GM19463 (cell line): ENCODE measurements around the gene SMIM41.
"Not testable (repeated sequence)": the region's sequence is repeated elsewhere in the genome, so short reads cannot be mapped to it uniquely, and the experiment has no call there.

Experiments used
- ATAC-seq: cut with Tn5 transposase; IDR thresholded peaks from one replicate; pipeline ENCODE4 v1.9.1; 2021; ENCODE audit warnings: mild to moderate bottlenecking, moderate library complexity; ENCODE audit not compliant: unreplicated experiment

SMIM41 gene

GRCh38 chr12:52083638-52083996, 4.1 kb downstream of the SMIM41 start:
- ATAC-seq: no peak

- no peak for ATAC-seq
These were observed 5.2 kb downstream of the SMIM41 start for GRCh38 chr12:52084491-52085231.

- ATAC-seq: no peak
These were observed 6.2 kb downstream of the SMIM41 start for GRCh38 chr12:52085682-52086180.

GRCh38 chr12:52086366-52086765, 6.9 kb downstream of the SMIM41 start:
- no peak for ATAC-seq

GRCh38 chr12:52086944-52087835, 7.7 kb downstream of the SMIM41 start:
- no peak for ATAC-seq

GRCh38 chr12:52087961-52088820, 8.7 kb downstream of the SMIM41 start:
- ATAC-seq: peak; percentile 97

DNA sequence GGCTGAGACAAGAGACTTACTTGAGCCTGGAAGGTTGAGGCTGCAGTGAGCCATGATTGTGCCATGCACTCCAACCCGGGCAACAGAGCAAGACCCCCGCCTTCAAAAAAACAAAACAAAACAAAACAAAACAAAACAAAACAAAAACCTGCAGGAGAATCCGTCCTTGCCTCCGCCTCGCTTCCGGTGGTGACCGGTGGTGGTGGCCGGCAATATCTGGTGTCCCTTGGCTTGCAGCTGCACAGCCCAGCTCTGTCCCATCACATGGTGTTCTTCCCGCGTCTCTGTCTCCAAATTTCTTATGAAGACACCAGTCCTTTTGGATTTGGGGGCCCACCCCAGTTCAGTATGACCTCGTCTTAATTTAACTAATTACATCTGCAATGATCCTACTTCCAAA, 10.0 kb downstream of the SMIM41 start:
- no peak for ATAC-seq

DNA sequence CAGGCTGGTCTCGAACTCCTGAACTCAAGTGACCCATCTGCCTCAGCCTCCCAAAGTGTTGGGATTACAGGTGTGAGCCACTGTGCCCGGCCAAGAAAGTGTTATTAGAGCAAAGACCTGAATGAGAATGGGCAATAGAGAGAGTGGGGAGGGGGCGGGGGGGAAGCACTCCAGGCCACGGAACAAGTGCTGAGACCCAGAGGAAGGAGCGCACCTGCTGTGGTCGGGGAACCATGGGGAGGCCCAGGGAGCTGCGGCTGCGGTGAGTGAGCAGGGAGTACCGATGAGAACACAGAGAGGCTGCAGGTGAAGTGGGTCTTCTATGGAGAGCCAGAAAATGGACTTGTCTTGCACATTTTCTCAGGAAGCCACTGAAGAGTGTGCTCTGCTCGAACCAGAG, 10.8 kb downstream of the SMIM41 start:
- no peak for ATAC-seq

DNA sequence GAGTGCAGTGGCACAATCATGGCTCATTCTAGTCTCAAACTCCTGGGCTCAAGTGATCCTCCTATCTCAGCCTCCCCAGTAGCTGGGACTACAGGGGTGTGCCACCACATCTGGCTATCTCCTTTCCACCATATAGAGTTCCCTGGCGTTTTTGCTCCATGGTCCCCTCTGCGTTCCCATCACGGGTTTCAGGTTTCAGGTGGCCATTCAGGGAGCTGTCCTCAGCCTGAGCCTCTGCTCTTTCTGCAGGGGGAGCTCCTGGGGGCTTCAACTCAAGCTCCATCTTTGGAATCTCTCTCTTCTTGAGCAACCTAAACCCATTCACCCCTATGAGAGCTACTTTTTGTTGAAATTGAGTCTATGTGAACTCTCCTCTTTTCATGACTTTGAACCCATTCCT, 11.6 kb downstream of the SMIM41 start:
- no peak for ATAC-seq

- no peak for ATAC-seq
These were observed 12.4 kb downstream of the SMIM41 start for GRCh38 chr12:52091869-52092268.

DNA sequence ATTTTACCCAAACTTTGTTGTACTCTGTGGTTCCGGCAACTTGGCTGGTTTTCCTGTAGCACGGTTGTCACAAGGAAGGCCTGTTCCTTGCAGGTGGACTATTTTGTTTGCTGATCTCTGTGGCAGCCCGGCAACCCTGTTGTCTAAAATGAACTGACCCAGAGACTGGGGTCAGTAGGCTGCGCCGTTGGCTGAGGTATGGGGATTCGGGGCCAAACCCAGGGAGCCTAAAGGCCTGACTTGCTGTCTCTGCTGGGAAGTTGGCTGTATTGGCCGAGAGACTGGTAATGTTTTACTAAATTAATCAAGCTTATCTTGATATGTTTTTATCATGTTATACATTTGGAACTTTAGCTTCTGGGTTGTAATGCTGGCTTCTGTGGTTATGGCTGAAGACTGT, 13.8 kb downstream of the SMIM41 start:
- no peak for ATAC-seq

- no peak for ATAC-seq
These were observed 17.0 kb downstream of the SMIM41 start for GRCh38 chr12:52096332-52097044.

DNA sequence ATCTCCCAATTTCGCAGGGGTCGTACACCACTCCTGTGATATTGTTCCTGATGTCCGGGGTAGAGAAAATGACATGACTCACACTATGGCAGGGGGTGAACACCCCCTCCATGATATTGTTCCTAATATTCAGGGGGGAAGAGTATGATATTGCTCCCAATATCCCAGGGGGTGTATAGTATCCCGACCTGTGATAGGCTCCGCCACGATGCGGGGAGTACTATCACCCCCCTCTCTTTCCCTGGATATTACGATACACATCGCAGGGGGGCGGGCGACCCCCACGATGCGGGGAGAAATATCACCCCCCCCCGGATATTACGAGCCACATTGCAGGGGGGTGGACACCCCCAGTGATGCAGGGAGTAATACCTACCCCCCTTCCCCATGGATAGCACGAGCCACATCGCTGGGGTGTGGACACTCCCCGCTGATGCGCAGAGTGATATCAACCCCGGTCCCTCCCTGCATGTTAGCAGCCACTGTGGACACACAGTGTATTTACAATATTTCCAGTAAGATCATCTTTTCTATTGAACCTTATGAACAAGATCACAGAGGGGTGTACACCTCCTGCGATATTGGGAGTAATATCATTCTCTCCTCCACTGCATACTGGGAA, 17.7 kb downstream of the SMIM41 start:
- no peak for ATAC-seq

- not testable (repeated sequence) for ATAC-seq
These were observed 25.1 kb downstream of the SMIM41 start for GRCh38 chr12:52104431-52105089.

DNA sequence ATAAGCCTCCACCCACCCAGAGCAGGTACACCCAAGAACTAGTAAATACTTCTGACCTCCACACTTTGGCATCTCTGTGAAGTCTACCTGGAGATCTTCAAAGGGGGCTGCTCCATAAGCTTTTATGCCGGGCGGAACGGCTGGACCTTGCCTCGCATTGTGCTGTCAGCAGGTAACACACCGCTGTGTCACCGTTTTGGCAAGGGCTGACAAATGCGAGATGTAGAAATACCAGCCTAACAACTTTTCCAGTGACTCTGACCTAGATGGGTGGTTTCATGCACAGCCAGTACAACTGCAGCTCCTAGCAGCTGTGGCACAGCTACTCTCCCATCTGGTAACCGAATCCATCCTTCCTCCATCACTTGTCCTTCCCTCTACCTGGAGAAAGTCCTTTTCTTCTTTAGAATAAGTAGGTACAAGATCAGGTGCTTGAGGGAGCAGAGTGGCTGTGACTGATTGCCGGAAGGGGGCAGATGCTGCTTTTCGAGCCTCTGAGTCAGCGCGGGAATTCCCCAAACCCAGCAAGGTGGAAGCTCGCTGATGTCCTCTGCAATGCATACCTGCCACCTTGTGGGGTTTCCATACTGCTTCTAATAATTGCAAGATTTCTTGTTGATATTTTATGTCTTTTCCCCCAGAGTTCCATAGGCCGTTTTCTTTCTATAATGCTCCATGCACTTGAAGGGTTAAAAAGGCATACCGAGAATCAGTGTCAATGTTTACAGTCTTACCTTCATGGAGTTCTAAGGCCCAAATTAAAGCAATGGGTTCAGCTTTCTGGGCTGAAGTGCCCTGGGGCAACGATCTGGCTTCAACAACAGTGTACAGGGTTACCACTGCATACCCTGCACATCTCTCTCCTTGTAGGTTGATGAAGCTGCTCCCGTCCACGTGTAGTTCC, 37.0 kb downstream of the SMIM41 start:
- ATAC-seq: not testable (repeated sequence)

- ATAC-seq: peak; percentile 21
These were observed 38.4 kb downstream of the SMIM41 start for GRCh38 chr12:52117806-52118475.

DNA sequence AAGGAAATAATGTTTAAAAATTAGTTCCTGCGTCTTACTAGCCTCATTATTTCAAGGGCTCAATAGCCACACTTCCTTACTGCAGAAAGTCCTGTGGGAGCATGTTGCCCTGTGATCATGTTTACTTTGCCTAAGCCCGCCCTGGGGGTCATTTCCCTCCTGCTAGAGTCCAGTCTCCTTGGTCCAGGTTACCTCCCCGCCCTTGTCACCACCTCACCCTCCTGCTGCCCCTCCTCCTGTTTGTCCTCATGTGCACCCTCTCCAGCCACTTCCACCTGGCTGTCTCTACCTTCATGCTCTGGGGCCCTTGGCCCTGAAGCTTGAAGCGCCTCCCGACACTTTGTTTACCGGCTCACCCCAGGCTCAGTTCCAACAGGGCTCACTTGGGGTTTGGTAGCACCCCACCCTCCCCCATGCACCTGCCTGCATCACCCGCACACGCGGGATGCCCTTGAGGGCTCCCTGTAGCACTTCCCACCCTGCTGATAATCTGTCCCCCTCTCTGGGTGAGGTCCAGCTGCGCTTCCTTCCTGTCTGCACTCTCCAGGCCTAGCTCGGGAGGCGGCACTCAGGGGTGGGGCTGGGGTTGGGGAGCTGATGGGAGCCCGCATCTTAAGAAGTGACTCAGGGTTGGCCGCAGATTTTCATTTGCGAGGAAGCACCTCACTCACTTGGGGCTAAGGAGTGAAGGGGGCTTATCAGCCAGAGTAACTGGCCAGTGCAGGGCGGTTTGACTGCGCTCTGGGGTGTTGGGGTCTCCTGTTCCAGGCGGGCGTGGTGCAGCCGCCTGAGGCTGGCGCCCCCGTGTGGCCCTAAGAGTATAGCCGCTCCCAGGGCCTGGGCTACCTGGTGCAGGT, 40.1 kb downstream of the SMIM41 start:
- no peak for ATAC-seq
